WERI-Rb-1 (cell line): ENCODE measurements around the gene PTGDR2.

Experiments
- DNase-seq: peaks from one replicate; pipeline ENCODE4 v3.0.0-alpha.2; 2020
- H3K27ac ChIP-seq: fragments of 250-450 bp; sonication (Bioruptor Pico); 2 replicates; pipeline ENCODE4 v1.5.1; 2020; ENCODE audit warnings: mild to moderate bottlenecking, moderate library complexity
- H3K27me3 ChIP-seq: fragments of 250-450 bp; sonication (Bioruptor Pico); 2 replicates; pipeline ENCODE4 v1.5.1; 2021; ENCODE audit warnings: mild to moderate bottlenecking, low read depth, moderate library complexity; ENCODE audit not compliant: insufficient read depth, severe bottlenecking
- H3K36me3 ChIP-seq: fragments of 250-450 bp; sonication (Bioruptor Pico); 2 replicates; pipeline ENCODE4 v1.5.1; 2020; ENCODE audit warnings: mild to moderate bottlenecking, moderate library complexity
- H3K4me3 ChIP-seq: 2 replicates; pipeline ENCODE4 v1.5.1; 2011; ENCODE audit warnings: low read depth, mild to moderate bottlenecking, control low read depth, low read length
- H3K9me3 ChIP-seq: fragments of 250-450 bp; sonication (Bioruptor Pico); 2 replicates; pipeline ENCODE4 v1.5.1; 2021; ENCODE audit warnings: mild to moderate bottlenecking, moderate library complexity; ENCODE audit not compliant: severe bottlenecking
- CTCF ChIP-seq: IDR thresholded peaks from 2 replicates; pipeline ENCODE4 v1.5.1; 2011; ENCODE audit warnings: low read depth, mild to moderate bottlenecking, control low read depth, inconsistent platforms, low read length

The PTGDR2 gene

DNA sequence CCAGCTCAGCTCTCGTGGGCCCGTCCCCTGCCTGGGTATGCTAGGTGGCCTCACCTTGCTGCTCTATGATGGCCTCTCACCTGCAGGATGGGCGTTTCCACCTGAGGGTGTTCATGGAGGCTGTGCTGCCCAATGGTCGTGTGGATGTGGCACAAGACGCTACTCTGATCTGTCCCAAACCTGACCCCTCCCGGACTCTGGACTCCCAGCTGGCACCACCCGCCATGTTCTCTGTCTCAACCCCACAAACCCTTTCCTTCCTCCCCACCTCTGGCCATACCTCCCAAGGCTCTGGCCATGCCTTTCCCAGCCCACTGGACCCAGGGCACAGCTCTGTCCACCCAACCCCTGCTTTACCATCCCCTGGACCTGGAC lies 13.7 kb upstream of the PTGDR2 start:
- Histone ChIP-seq H3K27ac (no peak overlapping the region), H3K4me3 (no peak overlapping the region), H3K27me3 (no peaks in the 10 kb centered on the region), H3K36me3 (no peaks in the 10 kb centered on the region), H3K9me3 (no peaks in the 10 kb centered on the region)
- no peak for TF ChIP-seq CTCF
- no peak for DNase-seq

- Histone ChIP-seq H3K27me3 (no peaks in the 10 kb centered on the region), H3K9me3 (no peaks in the 10 kb centered on the region), H3K27ac (no peak overlapping the region), H3K36me3 (no peaks in the 10 kb centered on the region), H3K4me3 (no peak overlapping the region)
- no peak for TF ChIP-seq CTCF
- DNase-seq: no peak
Measured at GRCh38 chr11:60868682-60869450, 13.1 kb upstream of the PTGDR2 start.

GRCh38 chr11:60867871-60868681 lies 12.3 kb upstream of the PTGDR2 start:
- Histone ChIP-seq H3K27me3 (no peaks in the 10 kb centered on the region), H3K36me3 (no peaks in the 10 kb centered on the region), H3K4me3 (no peak overlapping the region), H3K9me3 (no peaks in the 10 kb centered on the region), H3K27ac (no peak overlapping the region)
- TF ChIP-seq CTCF: no peak
- no peak for DNase-seq

GRCh38 chr11:60866911-60867870 lies 11.4 kb upstream of the PTGDR2 start, which contains the start of gene ZP1:
Gene ZP1 (plus strand): TSS chr11:60867542. CDS start chr11:60867562, 20 bp downstream.
- H3K36me3 ChIP-seq: no peaks in the 10 kb centered on the region
- DNase-seq: no peak
- H3K4me3 ChIP-seq: no peak within 1 kb of the TSS
- H3K27ac ChIP-seq: no peak within 1 kb of the TSS
- TF ChIP-seq CTCF: no peak
- H3K27me3 ChIP-seq: no peaks in the 10 kb centered on the region
- no peaks in the 10 kb centered on the region for H3K9me3 ChIP-seq

DNA sequence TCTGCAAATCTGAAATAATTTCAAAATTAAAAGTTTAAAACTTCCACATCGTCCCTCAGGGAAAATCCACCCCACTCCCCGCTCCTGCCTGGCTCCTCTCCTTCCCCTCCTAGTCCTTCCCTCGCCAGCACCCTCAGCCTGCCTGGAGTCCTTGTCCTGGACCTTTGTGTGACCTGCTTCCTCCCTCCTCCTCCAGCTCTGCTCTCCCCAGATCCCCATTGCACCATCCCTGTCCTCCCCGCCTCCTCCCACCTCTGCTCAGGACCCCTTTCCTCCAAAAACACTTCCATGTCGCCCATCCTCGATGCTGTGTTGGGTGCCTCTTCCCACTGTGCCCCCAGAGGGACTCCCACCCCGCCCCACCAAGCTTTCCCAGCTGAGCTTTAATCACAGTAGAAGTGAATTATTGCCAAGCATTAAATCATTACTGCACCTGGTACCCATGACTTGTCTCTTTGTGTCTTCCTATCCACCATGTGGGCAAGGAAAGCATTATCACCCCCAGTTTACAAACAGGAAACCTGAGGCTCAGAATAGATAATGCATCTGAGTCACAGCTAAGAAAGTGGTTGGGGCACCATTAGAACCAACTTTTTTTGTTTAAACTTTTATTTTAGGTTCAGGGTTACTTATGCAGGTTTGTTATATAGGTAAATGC lies 9.2 kb upstream of the PTGDR2 start:
- Histone ChIP-seq H3K9me3 (no peaks in the 10 kb centered on the region), H3K27me3 (no peaks in the 10 kb centered on the region), H3K4me3 (no peak overlapping the region), H3K36me3 (no peaks in the 10 kb centered on the region), H3K27ac (no peak overlapping the region)
- no peak for DNase-seq
- no peak for TF ChIP-seq CTCF
